Measurements from ENCODE around the gene RCVRN.

RCVRN gene
- total RNA-seq = 0 reads per million in 3 experiments

GRCh38 chr17:9905078-9905415 is at the start of gene RCVRN:
RCVRN (minus strand) TSS chr17:9905271; CDS start chr17:9905180, 91 bp downstream.
- DNase-seq = no peak

- no peak for DNase-seq
Measured at GRCh38 chr17:9953492-9953891, 48.4 kb upstream of the RCVRN start.

DNA sequence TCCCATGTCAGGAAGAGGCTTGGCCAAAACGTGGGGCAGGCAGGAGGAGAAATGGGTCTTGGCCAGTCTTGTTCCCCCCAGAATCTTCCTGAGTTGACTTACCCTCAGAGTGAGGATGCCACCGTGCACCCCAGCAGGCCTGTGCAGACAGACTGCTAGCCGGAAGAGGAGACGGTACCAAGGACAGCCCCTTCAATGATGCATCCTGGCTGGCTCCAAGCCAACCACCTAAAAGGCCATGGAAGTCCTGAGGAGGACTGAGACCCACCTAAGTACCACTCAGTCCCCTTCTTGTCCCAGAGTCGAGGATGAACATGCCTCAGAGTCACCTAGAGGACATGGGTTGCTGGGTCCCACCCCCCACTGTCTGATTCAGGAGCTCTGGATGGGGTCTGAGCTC is 46.7 kb upstream of the RCVRN start:
- no peak for DNase-seq

DNA sequence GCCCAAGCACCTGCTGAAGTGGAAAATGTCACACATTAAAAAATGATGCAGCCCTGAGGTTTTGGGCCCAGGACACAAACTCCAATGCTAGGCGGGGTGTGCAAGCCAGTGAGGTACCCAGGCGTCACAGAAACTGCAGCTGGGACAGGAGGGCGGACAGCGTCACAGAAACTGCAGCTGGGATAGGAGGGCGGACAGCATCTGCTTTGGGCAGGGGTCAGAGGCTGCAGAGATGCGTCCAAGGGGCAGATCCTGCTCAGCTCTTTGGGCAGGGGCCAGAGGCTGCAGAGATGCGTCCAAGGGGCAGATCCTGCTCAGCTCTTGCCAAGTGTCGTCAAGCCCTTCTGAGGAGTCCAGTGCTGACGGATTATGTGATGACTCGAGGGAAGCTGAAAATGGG is 43.9 kb upstream of the RCVRN start:
- no peak for DNase-seq

DNA sequence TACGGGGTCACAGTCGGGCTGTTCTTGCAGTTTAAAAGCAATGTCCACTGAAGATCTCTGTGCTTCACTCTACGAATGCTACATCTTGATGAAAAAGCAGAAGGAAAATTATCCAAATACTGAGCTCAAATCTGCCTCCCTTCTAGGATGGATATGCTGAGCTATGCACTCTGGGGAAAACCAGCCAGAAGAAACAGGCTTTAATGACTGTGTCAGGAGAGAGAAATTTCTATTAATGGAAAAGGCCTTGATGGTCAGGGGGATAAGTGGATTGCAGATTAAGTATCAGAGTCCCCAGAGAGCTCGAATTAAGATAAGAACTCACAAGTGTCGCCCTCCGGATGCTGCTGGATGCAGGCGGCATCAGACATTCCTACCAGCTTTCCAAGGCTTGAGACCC is 39.6 kb upstream of the RCVRN start:
- no peak for DNase-seq

DNA sequence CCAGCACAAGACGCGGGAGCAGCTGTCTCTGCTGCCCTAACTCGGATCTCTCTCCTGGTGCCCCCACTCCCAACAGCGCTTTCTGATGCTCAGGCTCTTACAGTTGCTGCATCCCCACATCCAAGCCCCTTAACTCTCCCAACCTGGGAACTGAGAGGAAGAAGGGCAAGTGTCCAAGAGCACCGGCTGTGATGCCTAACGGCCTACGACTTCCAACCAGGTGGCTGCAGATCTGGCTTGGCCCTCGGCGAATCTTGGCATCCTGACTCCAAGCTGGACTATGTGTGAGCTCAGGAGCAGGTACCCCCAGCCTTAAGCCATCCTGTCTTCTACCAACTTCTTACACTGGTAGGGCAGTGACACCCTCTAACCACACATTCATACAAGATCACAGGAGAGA is 38.3 kb upstream of the RCVRN start:
- DNase-seq = no peak

DNA sequence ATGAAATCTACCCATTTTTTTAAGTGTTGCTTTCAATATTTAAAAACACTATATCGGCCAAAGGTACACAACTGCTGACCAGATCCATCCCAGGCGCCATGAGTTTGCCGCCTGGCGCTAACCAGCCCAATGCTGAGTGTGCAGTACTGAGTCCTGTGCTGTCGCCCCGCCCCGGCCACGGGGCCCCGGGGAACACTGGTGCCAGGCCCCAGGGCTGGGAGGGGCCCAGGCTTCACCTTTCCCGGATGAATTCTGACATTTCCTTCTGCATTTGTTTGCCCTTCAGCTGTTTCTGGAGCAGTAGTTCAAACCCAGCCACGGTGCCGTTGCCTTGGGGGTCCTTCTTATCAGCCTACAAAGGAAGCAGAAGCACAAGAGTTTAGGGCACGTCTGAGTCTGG is 37.8 kb upstream of the RCVRN start:
- no peak for DNase-seq

DNA sequence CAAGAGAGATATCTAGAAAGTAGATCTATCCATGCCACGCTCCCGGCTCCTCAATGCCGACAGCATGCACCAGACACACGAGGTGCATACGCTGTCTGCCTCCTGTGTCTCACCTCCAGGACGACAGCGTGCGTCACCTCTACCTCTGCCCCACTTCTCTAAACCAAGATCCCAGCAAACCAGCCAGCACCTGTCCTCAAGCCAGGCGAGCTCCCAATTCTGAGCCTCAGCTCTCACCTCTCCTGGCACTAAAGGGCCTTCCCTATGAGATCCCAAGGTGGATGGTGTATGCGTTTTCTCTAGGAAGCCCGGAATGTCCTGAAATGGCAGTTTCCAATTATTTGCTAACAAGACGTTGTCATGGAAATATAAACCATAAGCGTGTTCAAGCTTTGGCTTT is 36.2 kb upstream of the RCVRN start:
- DNase-seq = no peak

DNA sequence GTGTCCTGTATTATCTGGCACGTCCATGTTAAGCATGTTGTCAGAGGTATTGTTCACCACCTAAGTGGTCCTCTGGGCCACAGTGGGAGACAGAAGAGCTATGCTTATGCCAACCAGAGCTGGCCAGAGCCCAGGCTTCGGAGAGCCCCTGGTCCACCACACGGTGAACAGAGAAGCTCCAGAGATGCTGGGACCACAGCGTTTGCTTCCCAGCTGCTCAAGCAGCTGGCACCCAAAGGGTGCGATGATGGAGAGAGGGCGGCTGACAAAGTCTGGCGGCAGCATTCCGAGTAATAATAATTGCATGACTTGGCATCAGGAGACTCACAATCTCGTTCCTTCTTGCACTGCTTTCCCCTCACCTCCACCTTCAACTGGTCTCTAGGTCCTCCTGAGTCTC is 35.8 kb upstream of the RCVRN start:
- DNase-seq = no peak

DNA sequence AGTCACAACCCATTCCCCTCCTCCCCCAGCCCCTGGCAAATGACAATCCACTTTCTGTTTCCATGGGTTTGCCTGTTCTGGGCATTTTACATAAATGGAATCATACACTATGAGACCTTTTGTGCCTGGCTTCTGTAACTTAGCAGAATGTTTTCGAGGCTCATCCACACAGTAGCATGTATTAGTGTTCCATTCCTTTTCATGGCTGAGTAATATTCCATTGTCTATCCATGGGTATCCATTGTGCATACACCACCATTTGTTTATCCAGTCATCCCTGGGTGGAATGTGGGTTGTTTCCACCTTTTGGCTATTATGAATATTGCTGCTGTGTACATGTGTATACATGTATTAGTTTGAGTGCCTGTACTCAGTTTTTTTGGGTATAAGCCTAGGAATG is 33.7 kb upstream of the RCVRN start:
- DNase-seq = no peak

DNA sequence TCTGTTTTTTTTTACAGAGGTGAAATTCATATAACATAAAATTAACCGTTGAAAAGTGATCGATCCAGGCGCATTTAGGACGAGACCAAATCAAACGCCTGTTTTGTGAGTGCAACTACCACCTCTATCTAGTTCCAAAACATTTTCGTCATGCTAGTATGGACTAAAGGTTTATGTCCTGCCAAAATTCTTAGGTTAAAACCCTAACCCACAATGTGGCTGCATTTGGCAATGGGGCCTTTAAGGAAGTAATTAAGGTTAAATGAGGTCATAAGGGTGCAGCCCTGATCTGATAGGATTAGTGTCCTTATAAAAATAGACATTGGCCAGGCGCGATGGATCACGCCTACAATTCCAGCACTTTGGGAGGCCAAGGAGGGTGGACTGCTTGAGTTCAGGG is 32.8 kb upstream of the RCVRN start:
- no peak for DNase-seq

DNA sequence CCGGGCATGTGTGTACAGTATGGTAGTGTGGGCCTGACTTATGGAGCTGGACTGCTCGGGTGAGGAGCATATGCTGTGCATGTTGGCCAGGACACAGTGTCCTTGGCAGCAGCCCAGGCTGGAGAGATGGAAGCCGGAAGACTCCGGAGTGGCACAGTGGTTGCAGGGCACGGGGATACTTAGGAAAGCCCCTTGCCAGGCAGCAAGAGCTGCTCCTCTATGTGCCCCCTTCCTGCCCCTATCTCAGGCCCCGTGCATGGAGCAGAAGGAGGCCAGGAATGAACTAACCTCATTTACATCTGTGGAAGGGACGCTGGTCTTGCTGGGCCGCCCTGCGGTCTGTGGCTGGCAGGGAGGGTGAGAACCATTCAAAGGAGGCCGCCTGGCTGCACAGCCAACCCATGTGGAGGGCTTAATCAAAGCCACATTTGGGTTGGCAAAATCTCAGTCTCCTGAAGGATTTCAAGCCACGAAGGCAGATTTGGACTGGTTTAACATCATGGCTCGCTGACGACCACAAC is 32.2 kb upstream of the RCVRN start:
- no peak for DNase-seq

DNA sequence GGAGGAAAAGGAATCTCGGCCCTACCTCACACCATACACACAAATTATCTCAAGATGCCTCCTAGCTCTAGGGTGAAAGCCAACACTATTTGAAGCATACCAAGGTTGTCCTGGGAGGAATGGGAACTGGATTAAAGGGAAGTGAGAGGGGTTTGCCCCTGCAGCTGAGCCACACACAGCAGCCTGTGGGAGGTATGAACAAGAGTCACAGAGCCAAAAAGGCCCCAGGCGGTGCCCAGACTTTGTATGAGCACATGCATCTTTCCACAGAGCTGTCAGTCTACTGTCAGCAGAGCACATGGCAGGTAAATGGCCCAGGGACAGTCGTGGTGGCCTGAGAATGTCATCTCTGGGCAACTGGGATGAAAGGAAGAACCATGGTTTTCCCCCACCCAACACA is 31.0 kb upstream of the RCVRN start:
- DNase-seq = no peak

- no peak for DNase-seq
Measured at GRCh38 chr17:9935408-9935807, 30.3 kb upstream of the RCVRN start.

- DNase-seq = no peak
Measured at GRCh38 chr17:9934331-9934730, 29.3 kb upstream of the RCVRN start.

GRCh38 chr17:9932491-9932890 is 27.4 kb upstream of the RCVRN start:
- DNase-seq = no peak

- no peak for DNase-seq
Measured at GRCh38 chr17:9931144-9931741, 26.2 kb upstream of the RCVRN start.

DNA sequence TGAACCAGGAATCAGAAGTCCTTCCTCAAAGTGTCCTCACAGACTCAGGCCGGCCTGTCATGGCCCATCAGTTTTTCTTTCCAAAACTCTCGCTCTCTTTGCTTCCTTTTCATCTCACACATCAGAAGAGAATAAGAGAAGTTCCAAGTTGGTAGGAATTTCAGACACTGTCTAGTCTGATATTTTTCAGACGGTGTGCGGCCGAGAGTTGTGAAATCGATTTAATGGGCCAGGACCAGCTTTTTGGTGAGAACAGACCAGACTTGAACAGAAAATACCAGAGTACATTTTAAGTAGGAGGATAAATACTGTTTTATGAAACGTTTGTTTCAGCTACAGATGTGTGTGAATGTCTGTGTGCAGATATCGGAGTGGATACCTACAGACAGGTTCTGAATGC is 24.8 kb upstream of the RCVRN start:
- DNase-seq = no peak

GRCh38 chr17:9928601-9929333 is 23.7 kb upstream of the RCVRN start:
- no peak for DNase-seq

DNA sequence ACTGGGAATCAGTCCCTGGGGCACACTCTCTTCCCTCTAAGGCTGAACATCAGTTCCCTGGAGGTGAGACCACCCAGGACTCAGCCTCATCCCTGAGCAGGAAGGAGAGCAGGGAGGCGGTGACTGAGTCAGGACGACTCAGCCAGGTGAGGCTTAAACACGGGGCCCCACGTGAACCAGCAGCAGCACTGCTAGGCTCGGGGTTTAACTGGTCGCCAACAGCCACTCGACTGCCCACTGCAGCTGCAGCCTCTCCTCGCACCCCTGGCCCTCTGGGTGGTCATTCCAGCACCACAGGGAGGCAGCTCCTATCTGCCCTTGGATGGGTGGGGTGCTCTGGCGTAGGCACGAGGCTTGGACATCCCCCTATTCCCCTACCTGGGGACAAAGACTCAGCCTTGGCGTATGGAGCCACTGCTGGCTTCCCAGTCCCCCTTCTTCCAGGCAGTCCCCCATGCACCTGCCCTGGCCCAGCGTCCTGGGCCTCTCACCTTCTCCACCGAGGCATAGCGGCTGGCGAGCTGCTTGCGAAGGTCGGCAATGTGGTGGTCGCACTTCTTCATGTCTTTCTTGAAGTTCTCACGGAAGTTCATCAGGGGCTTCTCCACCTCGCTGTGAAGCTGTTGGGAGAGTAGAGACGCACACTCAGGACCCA is 21.2 kb upstream of the RCVRN start:
- no peak for DNase-seq

GRCh38 chr17:9925457-9925856 is 20.4 kb upstream of the RCVRN start:
- DNase-seq = no peak

DNA sequence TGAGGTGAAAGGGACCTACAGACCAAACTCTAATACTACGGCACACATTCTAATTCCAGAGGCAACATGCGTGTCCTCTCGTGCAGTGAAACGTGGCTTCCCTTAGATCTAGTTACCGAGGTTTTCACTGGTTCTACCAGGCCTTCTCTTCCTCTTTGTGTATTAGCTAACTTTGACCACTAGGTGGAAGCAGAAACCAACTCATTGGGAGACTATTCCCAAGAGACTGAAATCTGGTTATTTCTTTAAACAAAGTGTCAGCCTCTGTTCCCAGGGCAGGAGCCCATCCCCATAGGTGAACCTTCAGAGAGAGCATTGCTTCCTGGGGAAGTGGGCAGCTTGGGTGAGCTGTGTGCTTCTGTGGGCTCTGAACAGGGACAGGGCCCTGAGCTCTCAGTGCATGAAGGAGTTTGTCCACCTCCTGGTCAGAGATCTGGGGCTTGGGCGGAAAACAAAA is 19.7 kb upstream of the RCVRN start:
- DNase-seq = peak; percentile 16

- DNase-seq = no peak
Measured at GRCh38 chr17:9922012-9922848, 17.2 kb upstream of the RCVRN start.
